ENCODE measurements around the gene GLIS1. TPM values are rescaled to one million over a fixed set of nuclear protein-coding genes. Genes with fewer than 3 reads are reported as not detected.

Gene GLIS1
- polyA plus RNA-seq, 1 donor from 2014 or later = not detected

DNA sequence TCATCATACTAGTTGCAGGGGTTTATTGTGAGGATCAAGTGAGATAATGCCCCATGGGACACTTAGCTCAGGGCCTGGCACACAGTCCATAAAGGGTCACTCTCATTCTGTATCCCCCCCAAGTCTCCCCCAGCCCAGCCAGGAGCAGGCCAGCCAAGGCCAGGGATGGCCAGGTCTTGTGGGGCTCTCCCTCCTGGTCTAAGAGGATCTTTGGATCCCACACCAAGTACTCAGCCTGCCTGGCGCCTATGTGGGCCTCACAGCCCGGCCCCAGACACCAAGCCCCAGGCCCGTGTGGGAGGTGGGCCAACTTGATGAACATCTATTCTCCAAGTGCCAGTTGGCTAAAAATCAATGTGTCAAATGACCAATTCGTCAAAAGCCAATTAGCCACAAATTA lies 117.8 kb downstream of the GLIS1 start:
- H3K4me3 ChIP-seq (ENCODE audit: low read length) = no peak overlapping the region
- no peak overlapping the region for H3K27ac ChIP-seq (ENCODE audit: low read length)
- H3K9me2 ChIP-seq (ENCODE audit: insufficient read depth, low read length) = no peaks in the 10 kb centered on the region
- H3K79me2 ChIP-seq (replicated peaks; ENCODE audit: insufficient read depth, low read length) = no peaks in the 10 kb centered on the region
- H3K36me3 ChIP-seq (ENCODE audit: insufficient read depth, low read length) = no peaks in the 10 kb centered on the region
- no peak overlapping the region for H3K9ac ChIP-seq (ENCODE audit: low read length)
- H3F3A ChIP-seq (ENCODE audit: insufficient read depth, low read length, poor library complexity, severe bottlenecking) = no peaks in the 10 kb centered on the region
- no peak overlapping the region for H2AFZ ChIP-seq (ENCODE audit: low read depth, low read length)
- H3K9me3 ChIP-seq (ENCODE audit: low read length) = no peaks in the 10 kb centered on the region
- TF ChIP-seq, protein P1, sequence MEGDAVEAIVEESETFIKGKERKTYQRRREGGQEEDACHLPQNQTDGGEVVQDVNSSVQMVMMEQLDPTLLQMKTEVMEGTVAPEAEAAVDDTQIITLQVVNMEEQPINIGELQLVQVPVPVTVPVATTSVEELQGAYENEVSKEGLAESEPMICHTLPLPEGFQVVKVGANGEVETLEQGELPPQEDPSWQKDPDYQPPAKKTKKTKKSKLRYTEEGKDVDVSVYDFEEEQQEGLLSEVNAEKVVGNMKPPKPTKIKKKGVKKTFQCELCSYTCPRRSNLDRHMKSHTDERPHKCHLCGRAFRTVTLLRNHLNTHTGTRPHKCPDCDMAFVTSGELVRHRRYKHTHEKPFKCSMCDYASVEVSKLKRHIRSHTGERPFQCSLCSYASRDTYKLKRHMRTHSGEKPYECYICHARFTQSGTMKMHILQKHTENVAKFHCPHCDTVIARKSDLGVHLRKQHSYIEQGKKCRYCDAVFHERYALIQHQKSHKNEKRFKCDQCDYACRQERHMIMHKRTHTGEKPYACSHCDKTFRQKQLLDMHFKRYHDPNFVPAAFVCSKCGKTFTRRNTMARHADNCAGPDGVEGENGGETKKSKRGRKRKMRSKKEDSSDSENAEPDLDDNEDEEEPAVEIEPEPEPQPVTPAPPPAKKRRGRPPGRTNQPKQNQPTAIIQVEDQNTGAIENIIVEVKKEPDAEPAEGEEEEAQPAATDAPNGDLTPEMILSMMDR (IDR thresholded peaks at IDR 0.05; ENCODE audit: poor library complexity, severe bottlenecking) = no peak
- TF ChIP-seq, protein P2, sequence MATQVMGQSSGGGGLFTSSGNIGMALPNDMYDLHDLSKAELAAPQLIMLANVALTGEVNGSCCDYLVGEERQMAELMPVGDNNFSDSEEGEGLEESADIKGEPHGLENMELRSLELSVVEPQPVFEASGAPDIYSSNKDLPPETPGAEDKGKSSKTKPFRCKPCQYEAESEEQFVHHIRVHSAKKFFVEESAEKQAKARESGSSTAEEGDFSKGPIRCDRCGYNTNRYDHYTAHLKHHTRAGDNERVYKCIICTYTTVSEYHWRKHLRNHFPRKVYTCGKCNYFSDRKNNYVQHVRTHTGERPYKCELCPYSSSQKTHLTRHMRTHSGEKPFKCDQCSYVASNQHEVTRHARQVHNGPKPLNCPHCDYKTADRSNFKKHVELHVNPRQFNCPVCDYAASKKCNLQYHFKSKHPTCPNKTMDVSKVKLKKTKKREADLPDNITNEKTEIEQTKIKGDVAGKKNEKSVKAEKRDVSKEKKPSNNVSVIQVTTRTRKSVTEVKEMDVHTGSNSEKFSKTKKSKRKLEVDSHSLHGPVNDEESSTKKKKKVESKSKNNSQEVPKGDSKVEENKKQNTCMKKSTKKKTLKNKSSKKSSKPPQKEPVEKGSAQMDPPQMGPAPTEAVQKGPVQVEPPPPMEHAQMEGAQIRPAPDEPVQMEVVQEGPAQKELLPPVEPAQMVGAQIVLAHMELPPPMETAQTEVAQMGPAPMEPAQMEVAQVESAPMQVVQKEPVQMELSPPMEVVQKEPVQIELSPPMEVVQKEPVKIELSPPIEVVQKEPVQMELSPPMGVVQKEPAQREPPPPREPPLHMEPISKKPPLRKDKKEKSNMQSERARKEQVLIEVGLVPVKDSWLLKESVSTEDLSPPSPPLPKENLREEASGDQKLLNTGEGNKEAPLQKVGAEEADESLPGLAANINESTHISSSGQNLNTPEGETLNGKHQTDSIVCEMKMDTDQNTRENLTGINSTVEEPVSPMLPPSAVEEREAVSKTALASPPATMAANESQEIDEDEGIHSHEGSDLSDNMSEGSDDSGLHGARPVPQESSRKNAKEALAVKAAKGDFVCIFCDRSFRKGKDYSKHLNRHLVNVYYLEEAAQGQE (IDR thresholded peaks at IDR 0.05; ENCODE audit: borderline replicate concordance) = no peak
- no peak for TF ChIP-seq POLR2AphosphoS5 (IDR thresholded peaks at IDR 0.05)
- TF ChIP-seq EP300 (conservative IDR thresholded peaks at IDR 0.05; ENCODE audit: poor library complexity, severe bottlenecking) = no peak
- TF ChIP-seq SMC3 (conservative IDR thresholded peaks at IDR 0.05; ENCODE audit: poor library complexity) = no peak
- TF ChIP-seq RAD21 (conservative IDR thresholded peaks at IDR 0.05) = no peak
- TF ChIP-seq TAF1 (IDR thresholded peaks at IDR 0.05; ENCODE audit: low read depth) = no peak
- no peak for TF ChIP-seq EZH2 (IDR thresholded peaks at IDR 0.05; ENCODE audit: borderline replicate concordance, insufficient read depth, low read length, poor library complexity, severe bottlenecking)
- H4K20me1 ChIP-seq (ENCODE audit: insufficient read depth) = no peaks in the 10 kb centered on the region
- H3K27me3 ChIP-seq (ENCODE audit: insufficient read depth, low read depth, low read length) = no peaks in the 10 kb centered on the region
- no peak overlapping the region for H3K4me2 ChIP-seq (ENCODE audit: low read length)

DNA sequence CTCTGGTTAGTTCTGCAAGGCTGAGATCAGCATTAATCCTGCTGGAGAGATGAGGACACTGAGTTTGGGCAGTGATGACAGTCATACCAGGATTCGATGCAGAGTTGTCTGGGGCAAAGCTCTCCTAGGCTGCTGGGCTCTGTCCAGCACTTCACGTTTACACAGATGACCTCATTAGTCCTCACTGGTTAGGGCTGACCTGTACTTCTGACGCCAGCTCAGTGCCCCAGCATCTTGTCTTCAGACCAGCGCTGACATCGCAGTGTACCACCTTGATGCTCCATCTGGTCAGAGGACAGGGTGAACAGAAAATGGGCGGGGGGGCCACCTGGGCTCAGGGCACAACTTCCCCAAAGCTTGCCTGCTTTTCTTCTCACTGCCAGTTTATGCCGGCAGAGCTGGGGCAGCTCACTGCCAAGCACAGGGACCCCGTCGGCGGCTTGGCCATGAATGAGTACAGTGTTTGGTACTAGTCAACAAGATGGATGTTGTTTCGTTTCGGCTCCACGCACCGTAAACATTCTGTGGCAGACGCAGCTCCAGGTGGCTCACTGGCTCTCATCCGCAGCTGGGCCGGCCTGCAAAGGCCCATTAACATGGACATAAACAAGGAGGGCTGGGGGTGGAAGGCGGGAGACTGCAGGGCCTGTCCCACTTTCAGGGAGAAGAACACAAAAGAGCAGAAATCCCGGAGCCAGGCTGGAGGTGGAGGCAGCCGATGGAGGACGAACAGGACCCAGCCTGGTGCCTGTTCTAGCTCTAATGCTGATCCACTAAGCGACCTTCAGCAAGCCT lies 118.7 kb downstream of the GLIS1 start:
- Histone ChIP-seq H3K4me2 (ENCODE audit: low read length) (no peak overlapping the region), H3K4me3 (ENCODE audit: low read length) (no peak overlapping the region), H3K27ac (ENCODE audit: low read length) (no peak overlapping the region), H3K9me3 (ENCODE audit: low read length) (no peaks in the 10 kb centered on the region), H2AFZ (ENCODE audit: low read depth, low read length) (no peak overlapping the region), H4K20me1 (ENCODE audit: insufficient read depth) (no peaks in the 10 kb centered on the region), H3K79me2 (replicated peaks; ENCODE audit: insufficient read depth, low read length) (no peaks in the 10 kb centered on the region), H3K9ac (ENCODE audit: low read length) (no peak overlapping the region), H3K36me3 (ENCODE audit: insufficient read depth, low read length) (no peaks in the 10 kb centered on the region), H3K9me2 (ENCODE audit: insufficient read depth, low read length) (no peaks in the 10 kb centered on the region), H3F3A (ENCODE audit: insufficient read depth, low read length, poor library complexity, severe bottlenecking) (no peaks in the 10 kb centered on the region), H3K27me3 (ENCODE audit: insufficient read depth, low read depth, low read length) (no peaks in the 10 kb centered on the region)
- TF ChIP-seq EP300 (conservative IDR thresholded peaks at IDR 0.05; ENCODE audit: poor library complexity, severe bottlenecking) (no peak), POLR2AphosphoS5 (IDR thresholded peaks at IDR 0.05) (no peak), MXI1 (conservative IDR thresholded peaks at IDR 0.05; ENCODE audit: poor library complexity, severe bottlenecking) (no peak), SMC3 (conservative IDR thresholded peaks at IDR 0.05; ENCODE audit: poor library complexity) (no peak), EZH2 (IDR thresholded peaks at IDR 0.05; ENCODE audit: borderline replicate concordance, insufficient read depth, low read length, poor library complexity, severe bottlenecking) (no peak), RAD21 (conservative IDR thresholded peaks at IDR 0.05) (no peak), TAF1 (IDR thresholded peaks at IDR 0.05; ENCODE audit: low read depth) (no peak)
- TF ChIP-seq, protein P1 (IDR thresholded peaks at IDR 0.05; ENCODE audit: poor library complexity, severe bottlenecking) = no peak
- TF ChIP-seq, protein P2 (IDR thresholded peaks at IDR 0.05; ENCODE audit: borderline replicate concordance) = no peak

All from neural cell (in vitro differentiated cells).